Endometrium (tissue), 2 donors: ENCODE data around the gene CROT.

ENCODE experiments used
- FAIRE-seq: peaks from 2 replicates; lab custom pipeline; 2012; peaks lifted over from hg19 to GRCh38; lab: Jason Lieb, UNC
- donor health status: control.
- donor health status: control.

CROT gene

DNA sequence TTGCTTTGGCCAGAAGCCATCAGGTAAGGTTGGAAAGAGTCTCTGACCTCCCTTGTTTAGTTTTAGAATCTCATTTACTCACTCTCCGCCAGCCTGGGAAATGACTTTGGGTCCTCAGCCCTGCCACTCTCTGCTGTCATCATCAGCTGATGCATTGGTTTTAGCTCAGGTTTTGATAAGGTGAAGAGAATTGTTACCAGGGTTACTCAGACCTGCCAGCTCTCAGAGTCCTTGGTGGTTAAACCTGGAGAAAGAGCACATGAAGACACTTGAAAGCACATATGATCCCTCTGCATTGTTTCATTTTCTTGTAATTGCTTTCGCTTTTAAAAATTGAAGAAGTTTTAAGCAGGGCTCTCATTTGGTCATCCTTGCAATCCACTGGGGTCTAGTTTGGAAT, 4.0 kb upstream of the CROT start:
- no peak for FAIRE-seq

DNA sequence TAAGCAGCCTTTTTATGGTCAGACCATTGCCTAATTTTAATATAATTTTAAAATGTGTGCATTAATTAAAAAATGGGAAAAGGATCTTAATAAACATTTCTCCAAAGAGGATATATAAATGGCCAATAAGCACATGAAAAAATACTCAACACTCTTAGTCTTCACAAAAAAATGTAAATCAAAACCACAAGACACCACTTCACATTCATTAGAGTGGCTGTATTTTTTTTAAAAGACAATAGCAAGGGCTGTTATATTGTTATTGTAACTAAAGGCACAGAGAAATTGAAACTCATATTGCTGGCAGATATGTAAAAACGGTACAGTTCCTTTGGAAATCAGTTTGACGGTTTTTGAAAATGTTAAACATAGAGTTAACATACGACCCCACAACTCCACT, 3.2 kb upstream of the CROT start:
- no peak for FAIRE-seq

DNA sequence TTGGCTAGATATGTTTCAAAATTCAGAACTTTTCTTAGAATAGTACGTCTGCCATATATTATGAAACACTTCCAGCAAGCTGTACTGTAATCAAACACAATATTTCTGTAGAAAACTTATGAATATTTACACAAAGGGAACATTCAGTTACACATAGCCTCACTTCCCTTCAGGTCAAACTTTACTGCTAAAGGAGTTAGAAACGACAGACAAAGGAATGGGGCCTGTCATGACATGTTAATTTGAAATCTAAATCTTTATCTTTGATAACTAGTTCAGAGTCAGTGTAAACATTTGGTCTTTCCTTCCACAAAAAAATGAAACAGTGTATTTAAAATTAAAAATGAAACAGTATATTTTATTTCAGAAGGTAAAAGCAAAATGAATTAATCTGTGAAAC, 1.0 kb upstream of the CROT start:
- no peak for FAIRE-seq

DNA sequence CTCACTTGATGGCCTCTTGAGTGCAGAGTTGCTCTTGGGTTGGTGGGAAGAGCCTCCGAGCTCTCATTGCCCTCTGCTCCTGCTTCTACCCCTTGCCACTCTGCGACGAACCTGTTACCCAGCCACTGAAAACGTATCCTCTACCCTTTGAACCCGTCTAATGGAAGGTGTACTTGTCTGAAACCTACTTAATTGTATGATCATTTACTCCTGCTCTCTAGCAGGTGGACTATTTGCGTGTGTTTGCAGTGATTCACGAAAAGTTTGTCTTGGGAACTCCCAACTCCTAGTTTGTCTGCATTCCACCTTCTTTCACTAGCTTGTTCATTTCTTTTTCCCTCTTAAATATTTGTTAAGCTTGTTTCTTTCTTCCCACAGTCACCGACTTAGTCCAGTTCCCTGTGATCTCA, 503 bp downstream of the CROT start:
- FAIRE-seq, result no peak

DNA sequence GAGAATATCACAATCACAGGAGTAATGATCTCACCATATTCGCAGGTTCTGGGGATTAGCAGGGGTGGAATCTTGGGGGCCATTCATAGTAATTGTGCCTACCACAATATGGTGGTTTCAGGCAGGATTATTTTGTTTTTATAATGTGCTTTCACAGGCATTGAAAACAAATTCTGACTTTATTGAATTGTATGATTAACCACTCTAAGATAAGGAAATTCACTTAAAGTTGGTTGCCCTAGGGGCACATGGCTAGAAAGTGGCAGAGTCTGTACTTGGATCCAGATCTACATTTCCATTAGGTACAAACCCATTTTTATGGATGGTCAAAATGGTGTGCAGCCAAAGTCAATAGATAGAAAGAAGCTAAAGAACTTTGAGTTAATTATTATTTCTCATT, 1.7 kb downstream of the CROT start:
- no peak for FAIRE-seq

DNA sequence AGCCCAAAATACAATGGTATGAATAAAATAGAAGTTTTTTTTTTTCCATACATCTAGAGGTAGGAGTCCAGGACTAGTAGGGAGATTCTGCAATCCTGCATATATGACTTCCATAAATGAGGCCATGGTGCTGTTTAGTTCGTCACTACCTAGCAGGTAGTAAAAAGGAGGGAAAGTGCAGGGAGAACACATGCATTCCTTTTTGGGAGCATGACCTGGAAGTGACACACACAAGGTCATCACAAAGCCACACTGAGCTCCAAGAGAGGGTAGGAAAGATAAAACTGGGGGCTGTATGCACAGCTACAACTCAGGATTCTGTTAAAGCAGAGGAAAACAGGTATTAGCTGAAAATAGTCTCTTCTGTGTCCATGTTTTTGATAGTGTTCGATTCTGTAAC, 2.2 kb downstream of the CROT start:
- FAIRE-seq, result no peak

DNA sequence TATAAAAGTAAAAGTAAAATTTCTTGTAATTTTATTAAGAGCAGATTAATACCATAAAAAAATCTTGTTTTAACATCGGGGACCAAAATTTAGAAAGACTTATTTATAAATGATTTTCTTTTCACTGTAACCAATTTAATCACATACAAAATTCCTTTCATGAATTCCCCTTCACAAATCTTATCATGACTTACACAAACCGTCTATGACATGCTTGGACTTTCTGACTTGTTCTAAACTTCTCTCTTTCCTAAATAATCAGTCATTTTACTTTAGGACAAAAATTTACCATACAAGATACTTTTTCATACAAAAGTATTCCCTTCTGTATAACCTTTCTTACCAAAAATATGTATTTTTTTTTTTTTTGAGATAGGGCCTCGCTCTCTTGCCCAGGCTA, 9.3 kb downstream of the CROT start:
- no peak for FAIRE-seq

DNA sequence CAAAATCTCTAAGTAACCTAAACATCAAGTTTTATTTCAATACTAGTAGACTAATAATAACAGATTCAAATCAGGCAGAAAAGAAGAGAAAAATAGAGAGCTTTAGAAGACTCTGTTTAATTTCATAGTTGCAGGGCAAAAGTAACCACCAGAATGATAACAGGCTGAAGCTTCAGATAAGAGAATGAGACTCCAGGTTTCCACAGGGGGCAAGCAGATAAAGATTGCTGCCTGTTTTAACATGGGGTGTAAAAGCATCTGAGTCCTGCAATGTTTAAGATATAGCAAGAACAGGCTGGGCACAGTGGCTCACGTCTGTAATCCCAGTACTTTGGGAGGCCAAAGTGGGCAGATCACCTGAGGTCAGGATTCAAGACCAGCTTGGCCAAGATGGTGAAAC, 11.0 kb downstream of the CROT start:
- FAIRE-seq, result no peak

DNA sequence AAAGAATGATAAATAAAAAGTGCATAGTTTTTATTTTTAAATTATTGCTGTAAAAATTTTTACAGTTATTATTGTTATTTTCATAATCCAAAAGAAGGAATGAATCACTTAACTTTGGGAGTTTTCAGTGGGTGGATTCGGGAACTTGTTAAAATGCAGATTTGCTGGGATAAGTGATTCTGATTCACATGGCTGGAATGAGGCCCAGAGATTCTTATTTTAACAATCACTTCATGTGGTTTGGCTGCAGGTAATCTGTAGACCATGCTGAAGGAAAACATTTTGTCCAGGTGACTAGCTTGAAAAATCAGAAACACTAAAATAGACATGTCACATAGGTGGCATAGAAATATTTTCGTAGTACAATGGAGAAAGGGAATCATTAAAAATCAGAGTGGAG, 13.9 kb downstream of the CROT start:
- no peak for FAIRE-seq

DNA sequence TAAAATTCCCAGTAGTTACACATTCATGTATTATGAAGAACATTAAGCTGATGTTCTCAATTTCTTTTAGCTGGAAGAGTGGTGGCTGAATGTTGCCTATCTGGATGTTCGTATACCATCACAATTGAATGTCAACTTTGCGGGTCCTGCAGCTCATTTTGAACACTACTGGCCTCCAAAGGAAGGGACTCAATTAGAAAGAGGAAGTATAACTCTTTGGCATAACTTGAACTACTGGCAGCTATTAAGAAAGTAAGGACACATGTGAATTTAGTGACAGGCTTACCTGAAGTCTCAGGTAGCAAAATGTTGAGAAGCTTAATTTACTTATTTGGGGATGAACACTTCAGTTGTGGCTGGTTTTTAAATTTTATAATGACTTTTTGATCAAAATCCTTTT, 15.9 kb downstream of the CROT start:
- FAIRE-seq, result no peak

DNA sequence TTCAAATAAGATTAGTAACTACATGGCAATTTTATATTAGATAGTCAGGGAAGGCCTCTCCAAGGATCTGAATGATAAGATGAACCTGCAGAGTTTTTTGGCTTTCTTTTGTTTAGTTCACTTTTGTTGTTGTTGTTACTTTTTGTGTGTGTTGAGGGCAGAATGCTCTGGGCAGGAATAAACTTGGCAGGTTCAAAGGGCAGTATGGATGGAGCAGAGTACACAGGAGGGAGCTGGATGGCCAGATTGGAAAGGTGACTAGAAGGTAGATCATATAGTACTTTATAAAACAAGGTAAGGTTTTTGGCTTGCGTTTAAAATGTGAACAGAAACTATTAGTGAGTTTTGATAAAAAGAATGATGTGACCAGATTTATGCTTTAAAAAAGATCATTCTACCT, 17.9 kb downstream of the CROT start:
- FAIRE-seq, result no peak

DNA sequence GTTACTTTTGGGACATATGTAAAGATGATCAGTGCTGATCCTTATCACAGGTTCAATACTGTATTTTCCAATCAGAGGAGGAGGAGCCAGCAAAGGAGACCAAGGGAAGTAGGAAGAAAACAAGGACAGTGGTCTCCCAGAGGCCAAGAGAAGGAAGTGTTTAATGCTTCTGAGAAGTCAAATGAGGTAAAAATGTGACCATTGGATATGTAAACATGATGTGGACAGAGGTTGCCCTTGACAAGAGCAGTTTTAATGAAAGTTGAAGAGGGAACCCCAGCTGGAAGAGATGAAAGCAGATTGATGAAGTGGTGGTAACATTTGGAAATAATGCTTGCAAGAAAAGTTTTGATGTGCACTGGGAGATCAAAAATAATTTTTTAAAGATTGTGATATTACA, 18.8 kb downstream of the CROT start:
- FAIRE-seq, result no peak

DNA sequence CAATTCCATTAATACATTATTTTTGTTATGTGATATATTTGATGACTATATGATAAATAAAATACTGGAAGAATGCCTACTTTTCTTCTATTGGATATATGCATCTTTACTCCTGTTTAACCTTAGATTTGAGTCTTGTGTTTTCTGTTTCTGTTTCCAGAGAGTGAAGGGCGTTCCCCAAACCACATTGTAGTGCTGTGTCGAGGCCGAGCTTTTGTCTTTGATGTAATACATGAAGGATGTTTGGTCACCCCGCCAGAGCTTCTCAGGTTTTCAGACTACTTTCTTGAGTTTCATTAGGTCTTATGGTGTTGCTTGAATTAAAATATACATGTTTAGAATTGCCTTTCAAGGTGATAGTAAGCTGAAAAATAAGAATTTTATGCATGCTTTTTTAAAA, 23.8 kb downstream of the CROT start:
- FAIRE-seq, result no peak

DNA sequence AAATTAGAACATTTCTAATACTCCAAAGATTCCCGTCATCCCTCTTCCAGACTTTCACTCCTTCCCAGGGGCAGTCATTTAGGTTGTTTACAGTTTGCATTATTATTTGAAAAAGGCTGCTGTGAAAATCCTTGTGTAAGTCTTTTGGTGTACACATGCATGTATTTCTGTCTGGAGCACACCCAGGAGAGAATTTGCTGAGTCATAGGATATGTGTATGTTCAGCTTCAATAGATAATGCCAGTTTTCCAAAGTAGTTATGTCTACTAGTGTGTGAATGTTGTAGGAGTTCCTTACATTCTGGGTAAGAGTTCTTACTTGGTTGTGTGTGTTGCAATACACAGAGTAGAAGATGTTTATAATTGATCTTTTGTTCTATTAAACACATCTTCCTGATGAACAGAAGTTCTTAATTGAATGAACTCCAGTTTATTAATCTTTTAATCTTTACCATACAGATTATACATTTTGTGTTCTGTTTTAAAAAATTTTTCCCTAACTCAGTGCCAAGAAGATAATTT, 25.3 kb downstream of the CROT start:
- FAIRE-seq, result no peak

DNA sequence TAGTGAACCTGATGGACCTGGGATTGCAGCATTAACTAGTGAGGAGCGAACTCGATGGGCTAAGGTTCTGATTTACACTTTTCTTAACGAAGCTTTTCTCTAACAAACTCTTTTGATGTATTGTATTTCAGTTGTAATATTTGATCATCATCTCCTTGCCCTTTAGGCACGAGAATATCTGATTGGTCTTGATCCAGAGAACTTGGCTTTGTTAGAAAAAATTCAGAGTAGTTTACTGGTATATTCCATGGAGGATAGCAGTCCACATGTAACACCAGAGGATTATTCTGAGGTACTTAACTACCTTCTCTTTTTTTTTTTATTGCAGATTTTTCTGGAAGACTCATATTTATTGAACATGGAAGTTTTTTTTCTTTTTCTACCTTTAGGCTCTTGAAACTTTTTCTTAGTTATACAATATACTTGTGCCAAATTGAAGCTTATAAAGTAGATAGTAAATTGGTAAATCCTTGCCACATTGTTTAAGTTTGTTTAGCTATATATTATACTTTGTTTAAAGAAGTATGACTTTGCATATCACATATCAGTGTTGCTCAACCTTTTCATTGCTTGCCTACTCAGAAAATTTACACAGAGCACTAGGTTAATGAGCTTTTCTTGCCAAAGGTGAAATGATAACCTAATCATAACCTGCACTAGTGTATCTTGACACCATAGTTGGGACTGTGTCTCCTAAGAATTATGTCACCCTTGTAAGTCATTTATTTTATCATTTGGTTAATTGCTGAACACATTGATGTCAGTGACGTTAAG, 30.4 kb downstream of the CROT start:
- FAIRE-seq, result no peak

DNA sequence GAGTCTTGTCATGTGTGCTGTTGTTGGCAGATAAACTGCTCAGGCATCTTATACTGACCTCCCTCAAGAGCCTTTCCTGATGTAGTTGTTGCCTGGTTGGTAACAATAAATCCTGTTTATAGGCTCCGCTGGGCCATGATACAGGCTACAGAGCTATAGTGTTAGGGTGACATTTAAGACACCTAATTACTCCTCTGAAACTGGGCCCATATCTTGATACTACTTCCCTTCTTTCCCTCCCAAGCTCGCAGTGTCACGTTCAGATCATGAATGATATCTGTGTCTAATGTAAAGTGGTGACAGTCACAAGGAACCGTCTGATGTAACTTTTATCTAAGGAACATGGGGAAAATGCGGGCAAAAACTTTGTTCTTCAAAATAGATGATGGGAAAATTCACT, 35.4 kb downstream of the CROT start:
- FAIRE-seq, result no peak

DNA sequence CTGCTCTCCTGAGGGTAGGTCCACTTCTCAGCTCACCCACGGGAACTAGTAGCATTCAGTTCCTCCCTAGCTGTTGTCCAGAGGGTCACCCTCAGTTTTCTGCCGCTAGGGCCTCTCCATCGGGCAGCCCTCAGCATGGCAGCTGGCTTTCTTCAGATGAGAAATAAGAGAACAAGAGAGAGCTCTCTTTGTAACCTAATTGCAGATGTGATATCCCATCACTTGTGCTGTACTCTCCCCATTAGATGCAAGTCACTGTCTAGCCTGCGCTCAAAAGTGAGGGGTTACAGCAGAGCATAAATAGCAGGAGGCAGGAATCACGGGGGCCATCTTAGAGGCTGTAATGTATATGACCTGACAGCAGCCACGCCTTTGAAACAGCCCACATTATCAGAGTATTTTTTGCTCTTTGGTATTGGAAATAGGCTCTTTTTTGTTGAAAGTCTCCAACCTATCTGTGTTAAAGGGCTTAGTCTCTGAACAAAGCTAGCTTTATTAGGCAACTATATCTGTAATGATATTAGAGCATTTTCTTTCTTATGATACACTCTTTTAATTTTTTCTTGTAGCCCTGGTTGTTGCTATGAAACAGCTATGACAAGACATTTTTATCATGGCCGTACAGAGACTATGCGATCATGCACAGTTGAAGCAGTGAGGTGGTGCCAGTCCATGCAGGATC, 45.7 kb downstream of the CROT start:
- no peak for FAIRE-seq

DNA sequence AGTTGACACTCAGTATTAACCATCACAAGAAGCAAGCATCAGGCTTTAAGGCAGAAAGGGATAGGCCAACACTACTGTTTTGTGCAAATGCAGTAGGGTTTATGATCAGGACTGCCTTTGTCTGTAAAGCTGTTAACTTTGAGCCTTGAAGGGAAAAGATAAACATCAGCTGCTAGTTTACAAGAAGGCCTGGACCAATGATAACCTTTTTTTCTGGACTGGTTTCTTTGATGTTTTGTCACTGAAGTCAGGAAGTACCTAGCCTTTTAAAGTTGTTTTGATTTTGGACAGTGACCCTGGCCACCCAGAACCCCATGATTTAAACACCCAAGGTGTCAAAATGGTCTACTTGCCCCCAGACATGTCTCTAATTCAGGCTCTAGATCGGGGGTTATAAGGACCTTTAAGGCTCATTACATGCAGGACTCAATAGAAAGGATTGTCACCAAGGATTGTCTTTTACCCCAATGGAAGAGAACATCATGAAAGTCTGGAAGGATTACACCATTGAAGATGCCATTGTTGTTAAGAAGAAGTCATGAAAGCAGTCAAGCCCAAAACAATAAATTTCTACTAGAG, 50.1 kb downstream of the CROT start:
- FAIRE-seq, result no peak

DNA sequence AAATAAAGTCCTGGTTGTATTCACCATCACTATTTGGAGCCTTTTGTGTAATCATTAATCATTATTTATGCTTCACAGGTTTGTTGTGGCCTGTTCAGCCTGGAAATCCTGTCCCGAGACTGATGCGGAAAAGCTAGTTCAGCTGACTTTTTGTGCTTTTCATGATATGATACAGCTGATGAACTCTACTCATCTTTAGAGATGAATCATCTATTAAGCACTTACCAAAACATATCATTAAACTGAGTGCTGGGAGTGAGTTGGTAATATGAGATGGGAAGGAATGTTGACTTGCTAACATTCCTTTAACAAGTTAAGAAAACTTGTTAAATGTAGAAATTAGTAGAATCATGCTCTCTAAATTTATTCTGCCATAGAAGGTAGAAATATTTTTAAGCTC, 53.0 kb downstream of the CROT start:
- no peak for FAIRE-seq

DNA sequence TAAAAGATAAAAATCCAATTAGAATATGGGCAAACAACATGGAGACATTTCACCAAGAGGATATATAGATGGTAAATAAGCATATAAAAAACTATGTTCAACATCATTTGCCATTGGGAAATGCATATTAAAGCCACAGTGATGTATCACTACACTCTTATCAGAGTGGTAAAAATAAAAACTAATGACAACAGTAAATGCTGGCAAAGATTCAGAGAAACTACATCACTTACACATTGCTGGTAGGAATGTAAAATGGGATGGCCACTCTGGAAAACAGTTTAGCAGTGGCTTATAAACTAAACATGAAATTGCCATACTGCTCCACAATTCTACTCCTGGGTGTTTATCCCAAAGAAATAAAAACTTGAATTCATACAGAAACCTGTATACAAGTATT, 59.2 kb downstream of the CROT start:
- no peak for FAIRE-seq

DNA sequence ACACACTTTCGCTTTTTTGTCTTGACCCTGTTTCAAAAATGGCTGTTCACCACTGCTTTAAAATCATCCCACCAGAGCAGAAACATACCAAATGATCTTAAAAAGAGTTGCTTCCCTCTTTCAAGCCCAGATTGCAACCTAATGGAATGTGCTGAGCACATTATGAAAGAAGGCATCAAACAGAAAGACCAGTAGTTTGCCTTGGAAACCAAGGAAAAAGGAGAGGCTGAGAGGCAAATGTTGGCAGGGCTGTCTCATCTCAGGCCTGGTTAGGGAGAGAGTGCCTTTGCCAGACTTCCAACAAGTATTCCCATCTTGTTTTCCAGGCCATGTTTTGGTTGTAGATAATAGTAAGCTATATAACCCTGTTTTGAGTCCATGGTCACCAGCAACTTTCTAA, 65.7 kb downstream of the CROT start:
- no peak for FAIRE-seq

DNA sequence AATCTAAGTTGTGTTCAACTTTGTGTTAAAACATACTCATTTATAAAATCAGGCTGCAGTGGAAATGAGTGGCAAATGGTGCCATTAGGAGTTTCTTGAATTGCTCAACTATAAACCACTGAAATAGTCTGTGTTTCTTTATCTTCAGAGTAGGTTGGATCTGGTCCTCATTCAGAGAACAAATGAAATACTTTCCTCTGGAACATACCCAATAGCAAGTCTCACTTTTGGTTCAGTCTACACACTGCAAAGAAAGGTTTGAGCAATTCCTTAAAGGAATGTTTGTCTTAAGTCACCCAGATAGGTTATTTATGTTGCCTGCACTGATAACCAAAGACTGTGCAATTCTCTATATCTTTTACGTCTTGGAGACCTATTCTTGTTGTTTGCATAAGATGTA, 67.6 kb downstream of the CROT start:
- FAIRE-seq, result no peak

DNA sequence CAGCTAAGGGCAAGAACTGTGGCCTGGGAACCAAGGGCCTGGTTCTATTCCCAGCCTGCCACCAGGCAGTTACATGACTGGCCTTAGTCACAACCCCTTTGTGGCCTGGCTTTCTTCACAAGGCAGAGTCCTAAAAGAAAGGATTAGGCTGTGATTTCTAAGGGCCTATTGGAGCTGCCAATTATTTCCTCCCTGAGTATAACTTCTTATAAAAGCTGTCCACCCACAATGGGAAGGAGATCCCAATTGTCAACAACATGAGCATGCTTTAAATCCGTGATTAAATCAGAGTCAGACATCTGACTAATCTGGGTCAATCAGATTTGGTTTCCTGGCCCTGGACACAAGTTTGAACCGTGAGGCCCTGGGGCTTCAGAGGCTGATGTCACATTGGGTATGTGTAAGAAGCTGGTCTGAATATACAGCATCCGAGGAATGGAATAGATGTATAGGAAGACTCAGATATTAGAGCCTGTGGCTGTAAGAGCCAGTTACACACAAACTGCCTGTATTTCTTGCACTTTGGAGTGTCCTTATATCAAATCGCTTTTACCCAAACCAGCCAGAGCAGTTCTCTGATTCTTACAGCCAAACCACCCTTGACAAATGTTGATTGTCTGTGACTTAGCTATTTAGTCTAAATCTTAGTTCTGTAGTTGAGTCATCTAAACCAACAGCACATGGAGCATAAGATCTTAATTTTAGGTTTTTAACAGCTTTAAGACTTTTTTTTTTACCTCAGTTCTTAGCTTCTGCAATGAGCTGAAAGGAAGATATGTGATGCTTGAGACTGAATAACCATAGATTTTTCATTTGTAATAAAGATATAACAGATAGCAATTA, 68.7 kb downstream of the CROT start:
- no peak for FAIRE-seq
